ENCODE data around the gene SENP2.

Gene SENP2

DNA sequence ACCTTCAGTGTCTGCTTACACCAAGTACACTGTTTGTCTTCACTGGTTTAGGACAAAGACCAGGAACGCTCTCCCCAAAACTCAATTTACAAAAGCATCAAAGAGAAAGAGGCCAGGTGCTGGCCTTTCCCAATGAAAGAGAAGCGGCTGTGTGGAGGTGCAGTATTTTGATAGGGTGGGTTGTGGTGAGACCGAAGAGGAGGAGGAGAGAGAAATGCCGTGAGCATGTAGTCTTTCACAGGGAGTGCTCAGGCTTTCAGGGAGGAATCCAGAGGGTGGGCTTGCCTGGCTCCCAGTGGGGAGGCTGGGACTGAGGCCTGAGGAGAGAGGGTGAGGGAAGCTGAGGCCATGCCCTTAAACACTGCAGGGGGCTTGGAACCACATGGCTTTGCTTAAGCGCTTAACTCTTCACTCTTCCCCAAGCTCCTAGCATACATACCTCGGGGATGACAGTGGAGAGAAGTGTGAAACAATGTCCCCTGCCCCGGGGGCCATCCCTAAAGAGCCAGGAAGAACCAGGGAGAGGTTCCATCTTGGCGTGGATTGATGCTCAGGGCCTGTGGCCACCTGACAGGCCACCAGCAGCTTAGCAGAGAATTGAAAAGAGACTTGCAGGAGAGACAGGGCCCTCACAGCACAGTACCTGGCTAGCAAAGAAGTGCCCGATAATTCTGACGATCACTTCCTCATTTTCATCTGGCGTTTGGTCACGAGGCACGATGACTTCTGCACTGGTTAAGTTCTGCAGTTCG is 60.5 kb downstream of the SENP2 start:
- no peak overlapping the region for H3K4me3 ChIP-seq (ENCODE audit: low read depth, low read length)
- TF ChIP-seq, protein P1, sequence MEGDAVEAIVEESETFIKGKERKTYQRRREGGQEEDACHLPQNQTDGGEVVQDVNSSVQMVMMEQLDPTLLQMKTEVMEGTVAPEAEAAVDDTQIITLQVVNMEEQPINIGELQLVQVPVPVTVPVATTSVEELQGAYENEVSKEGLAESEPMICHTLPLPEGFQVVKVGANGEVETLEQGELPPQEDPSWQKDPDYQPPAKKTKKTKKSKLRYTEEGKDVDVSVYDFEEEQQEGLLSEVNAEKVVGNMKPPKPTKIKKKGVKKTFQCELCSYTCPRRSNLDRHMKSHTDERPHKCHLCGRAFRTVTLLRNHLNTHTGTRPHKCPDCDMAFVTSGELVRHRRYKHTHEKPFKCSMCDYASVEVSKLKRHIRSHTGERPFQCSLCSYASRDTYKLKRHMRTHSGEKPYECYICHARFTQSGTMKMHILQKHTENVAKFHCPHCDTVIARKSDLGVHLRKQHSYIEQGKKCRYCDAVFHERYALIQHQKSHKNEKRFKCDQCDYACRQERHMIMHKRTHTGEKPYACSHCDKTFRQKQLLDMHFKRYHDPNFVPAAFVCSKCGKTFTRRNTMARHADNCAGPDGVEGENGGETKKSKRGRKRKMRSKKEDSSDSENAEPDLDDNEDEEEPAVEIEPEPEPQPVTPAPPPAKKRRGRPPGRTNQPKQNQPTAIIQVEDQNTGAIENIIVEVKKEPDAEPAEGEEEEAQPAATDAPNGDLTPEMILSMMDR (IDR thresholded peaks at IDR 0.05; ENCODE audit: borderline replicate concordance, insufficient read depth, low read depth, low read length) = no peak

DNA sequence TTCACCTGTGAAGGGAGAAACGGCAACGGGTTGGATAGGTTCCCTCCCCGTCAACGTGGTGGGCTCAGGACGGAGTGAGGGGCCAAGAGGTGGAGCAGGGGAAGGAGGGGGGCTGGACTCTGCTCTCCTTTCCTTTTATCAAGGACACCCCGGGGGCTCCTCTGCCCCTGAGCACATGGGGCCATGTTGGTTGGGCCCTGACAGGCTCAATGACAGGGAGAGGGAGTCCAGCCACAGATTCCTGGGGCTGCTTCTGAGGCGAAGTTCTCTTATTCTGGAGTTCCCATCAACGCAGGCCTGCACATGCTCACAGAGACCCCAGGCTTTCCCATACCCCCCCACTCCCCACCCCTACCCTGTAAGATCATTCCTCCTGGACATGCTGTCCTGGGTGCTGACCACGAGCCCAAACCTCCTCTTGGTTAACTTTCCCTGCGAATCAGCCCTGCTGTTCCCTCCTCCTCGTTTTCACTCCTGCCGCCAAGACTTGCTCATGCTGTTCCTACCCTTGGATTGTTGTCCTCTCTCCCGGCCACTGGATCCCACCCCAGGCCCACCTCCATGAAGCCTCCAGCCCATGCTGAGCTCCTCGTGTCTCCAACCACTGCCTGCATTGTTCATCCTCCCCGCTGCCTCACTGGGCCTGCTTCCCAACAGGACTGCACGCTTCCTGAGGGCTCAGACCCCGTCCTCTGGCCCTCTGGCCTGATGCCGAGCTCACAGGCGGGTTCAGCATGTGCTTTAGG is 61.2 kb downstream of the SENP2 start:
- TF ChIP-seq, protein P1 (IDR thresholded peaks at IDR 0.05; ENCODE audit: borderline replicate concordance, insufficient read depth, low read depth, low read length) = no peak
- H3K4me3 ChIP-seq (ENCODE audit: low read depth, low read length) = no peak overlapping the region

DNA sequence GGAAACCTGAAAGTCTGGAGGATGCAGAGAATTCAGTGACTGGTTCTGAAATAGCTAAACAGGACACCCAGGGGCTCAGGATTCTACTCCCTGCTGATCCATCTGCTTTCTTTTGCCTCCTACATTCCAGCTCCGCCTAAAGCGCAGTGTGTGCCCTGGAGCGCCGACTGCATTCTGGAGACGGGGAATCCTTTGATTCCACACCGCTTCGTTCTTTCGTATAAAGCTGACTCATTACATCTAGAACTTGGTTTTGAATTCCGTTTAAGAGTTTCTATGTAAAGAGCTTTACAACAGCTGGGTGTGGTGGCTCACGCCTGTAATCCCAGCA is 61.8 kb downstream of the SENP2 start:
- TF ChIP-seq, protein P1 (IDR thresholded peaks at IDR 0.05; ENCODE audit: borderline replicate concordance, insufficient read depth, low read depth, low read length) = no peak
- H3K4me3 ChIP-seq (ENCODE audit: low read depth, low read length) = no peak overlapping the region

DNA sequence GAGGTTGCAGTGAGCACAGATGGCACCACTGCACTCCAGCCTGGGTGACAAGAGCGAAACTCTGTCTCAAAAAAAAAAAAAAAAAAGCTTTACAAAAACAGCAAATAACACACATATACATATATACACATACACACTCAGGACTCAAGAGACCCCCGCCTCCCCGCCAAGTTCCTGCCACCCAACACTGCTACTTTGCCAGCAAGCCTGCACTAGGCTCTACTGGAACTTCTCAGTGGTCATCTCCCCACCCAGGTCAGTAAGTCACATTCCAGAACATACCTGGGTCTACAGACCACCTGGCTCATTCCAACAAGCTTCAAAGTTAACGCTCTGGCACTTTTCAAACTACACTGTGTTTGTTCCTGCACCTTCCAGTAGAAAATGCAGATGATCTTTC is 62.3 kb downstream of the SENP2 start:
- TF ChIP-seq, protein P1 (IDR thresholded peaks at IDR 0.05; ENCODE audit: borderline replicate concordance, insufficient read depth, low read depth, low read length) = no peak
- no peak overlapping the region for H3K4me3 ChIP-seq (ENCODE audit: low read depth, low read length)

DNA sequence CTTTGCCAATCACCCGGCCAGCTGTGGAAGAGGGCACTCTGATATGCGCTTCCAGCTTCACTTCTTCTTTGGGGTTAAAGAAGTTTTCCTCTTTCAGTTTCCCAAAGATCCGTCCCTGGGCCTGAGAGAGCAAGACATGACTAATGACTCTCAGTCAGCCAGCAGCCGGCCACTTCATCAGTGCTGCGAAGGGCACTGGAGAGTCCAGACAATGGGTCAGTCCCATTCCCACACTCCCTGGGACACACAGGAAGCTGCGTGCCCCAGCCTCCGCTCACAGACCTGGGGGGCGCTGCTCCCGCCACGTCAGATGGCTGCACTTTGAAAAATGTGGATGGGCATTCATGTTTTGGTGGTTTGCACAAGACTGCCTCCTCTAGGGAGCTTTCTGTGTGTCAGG is 63.3 kb downstream of the SENP2 start:
- TF ChIP-seq, protein P1 (IDR thresholded peaks at IDR 0.05; ENCODE audit: borderline replicate concordance, insufficient read depth, low read depth, low read length) = no peak
- no peak overlapping the region for H3K4me3 ChIP-seq (ENCODE audit: low read depth, low read length)

DNA sequence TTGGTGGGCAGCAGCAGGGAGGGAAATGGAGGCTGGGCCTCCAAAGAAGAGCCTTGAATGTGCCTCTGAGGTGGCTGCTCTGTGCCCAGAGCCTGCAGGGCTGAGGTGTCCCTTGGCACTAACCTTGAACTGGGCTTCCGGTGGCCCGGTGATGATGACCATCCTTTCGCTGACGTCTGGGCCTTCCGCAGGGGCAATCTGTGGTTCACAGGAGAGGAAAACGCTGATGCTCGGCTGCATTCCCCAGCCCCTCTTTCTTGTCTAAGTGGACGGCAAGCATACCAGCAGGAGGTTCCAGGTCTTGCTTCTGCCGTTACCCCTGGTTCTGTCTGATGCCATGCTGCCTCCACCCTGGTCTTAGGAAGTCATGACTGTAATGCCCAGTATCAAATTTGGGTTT is 65.9 kb downstream of the SENP2 start:
- TF ChIP-seq, protein P1 (IDR thresholded peaks at IDR 0.05; ENCODE audit: borderline replicate concordance, insufficient read depth, low read depth, low read length) = no peak
- no peak overlapping the region for H3K4me3 ChIP-seq (ENCODE audit: low read depth, low read length)

Measured in GM12875 (cell line).